CD4-positive, alpha-beta T cell (primary cell): ENCODE results near the gene AIFM2. TPM values are rescaled to one million over a fixed set of nuclear protein-coding genes. Genes with fewer than 3 reads are reported as not detected.

Experiments used
- ATAC-seq: fragments of 200-7000 bp; cut with Tn5 transposase; one replicate; pipeline ENCODE4 v1.10.0; 2022; ENCODE audit warnings: mild to moderate bottlenecking; ENCODE audit not compliant: poor library complexity
- CTCF ChIA-PET: fragments of 350-600 bp; sonication (Branson Sonifier 250); formaldehyde crosslinking; loops from one replicate; lab custom pipeline; 2021; ENCODE audit warnings: antibody characterized with exemption, inconsistent platforms; lab: Charles Lee
- POLR2A ChIA-PET: fragments of 350-600 bp; sonication (Branson Sonifier 250); formaldehyde crosslinking; loops from one replicate; lab custom pipeline; 2021; ENCODE audit warnings: antibody characterized with exemption, inconsistent platforms; lab: Charles Lee
- DNase-seq, 14 experiments: peaks; one replicate each; pipeline ENCODE4 v3.0.0-alpha.2; 2013 to 2020; ENCODE audit warnings: mixed read lengths in 2 of 14
- H3K27ac ChIP-seq, 2 donors: one replicate each; pipeline versions ENCODE4 v1.5.1 to v1.7.0; 2013; ENCODE audit warnings: low read length in 2 of 2, low read depth in 1 of 2, mild to moderate bottlenecking in 1 of 2
- H3K27me3 ChIP-seq, 2 experiments: 1 replicate in 1 of 2; 2 replicates in 1 of 2; pipeline versions ENCODE4 v1.6.1 to v1.7.0; 2013; ENCODE audit warnings: low read length in 2 of 2, control low read depth in 1 of 2, mild to moderate bottlenecking in 1 of 2, moderate library complexity in 1 of 2; ENCODE audit not compliant: insufficient read depth in 2 of 2, control insufficient read depth in 1 of 2
- H3K36me3 ChIP-seq: one replicate; pipeline ENCODE4 v1.6.1; 2013; ENCODE audit warnings: low read length, control low read depth; ENCODE audit not compliant: insufficient read depth
- H3K4me1 ChIP-seq: one replicate; pipeline ENCODE4 v1.6.1; 2013; ENCODE audit warnings: low read length, control low read depth; ENCODE audit not compliant: insufficient read depth
- H3K4me3 ChIP-seq: one replicate; pipeline ENCODE4 v1.5.1; 2013; ENCODE audit warnings: mild to moderate bottlenecking, low read length, moderate library complexity
- H3K9me3 ChIP-seq, 2 experiments: 1 replicate in 1 of 2; 2 replicates in 1 of 2; pipeline versions ENCODE4 v1.6.1 to v1.7.0; 2013; ENCODE audit warnings: low read length in 2 of 2, mild to moderate bottlenecking in 2 of 2, control low read depth in 1 of 2, moderate library complexity in 1 of 2; ENCODE audit not compliant: control insufficient read depth in 1 of 2, insufficient read depth in 1 of 2
- H3K27ac Mint-ChIP-seq: one replicate; pipeline ENCODE4 v1.8.0; 2020; ENCODE audit warnings: mixed read lengths
- H3K27me3 Mint-ChIP-seq: one replicate; pipeline ENCODE4 v1.8.0; 2021; ENCODE audit warnings: mixed read lengths
- H3K36me3 Mint-ChIP-seq: one replicate; pipeline ENCODE4 v1.8.0; 2021; ENCODE audit warnings: low read depth, mixed read lengths
- H3K4me1 Mint-ChIP-seq: one replicate; pipeline ENCODE4 v1.8.0; 2021; ENCODE audit warnings: low read depth, mixed read lengths
- H3K4me3 Mint-ChIP-seq: one replicate; pipeline ENCODE4 v1.8.0; 2020; ENCODE audit warnings: mild to moderate bottlenecking, mixed read lengths
- H3K9me3 Mint-ChIP-seq: one replicate; pipeline ENCODE4 v1.8.0; 2020; ENCODE audit warnings: mixed read lengths
- CTCF ChIP-seq: fragments of 200-600 bp; IDR thresholded peaks from one replicate; pipeline ENCODE4 v1.8.0; 2022; ENCODE audit warnings: antibody characterized with exemption, mild to moderate bottlenecking
- intact Hi-C, 2 experiments: fragments of 100-400 bp; cut with DNase I in 1 of 2; cut with micrococcal nuclease in 1 of 2; formaldehyde crosslinking; loops; one replicate each; pipeline versions ENCODE4 v1.15.1 to v1.9.0; 2023 to 2025; cut with DNase I, micrococcal nuclease
- total RNA-seq, 174 experiments: library from RNA in 2 of 174; stranded (reverse) in 2 of 174; gene quantifications; one replicate each; pipeline ENCODE4 v1.2.3 and lab custom pipeline; 2021 to 2026

Gene AIFM2
- total RNA-seq, 2 experiments from 2014 or later = 2.3 to 2.5 TPM

DNA sequence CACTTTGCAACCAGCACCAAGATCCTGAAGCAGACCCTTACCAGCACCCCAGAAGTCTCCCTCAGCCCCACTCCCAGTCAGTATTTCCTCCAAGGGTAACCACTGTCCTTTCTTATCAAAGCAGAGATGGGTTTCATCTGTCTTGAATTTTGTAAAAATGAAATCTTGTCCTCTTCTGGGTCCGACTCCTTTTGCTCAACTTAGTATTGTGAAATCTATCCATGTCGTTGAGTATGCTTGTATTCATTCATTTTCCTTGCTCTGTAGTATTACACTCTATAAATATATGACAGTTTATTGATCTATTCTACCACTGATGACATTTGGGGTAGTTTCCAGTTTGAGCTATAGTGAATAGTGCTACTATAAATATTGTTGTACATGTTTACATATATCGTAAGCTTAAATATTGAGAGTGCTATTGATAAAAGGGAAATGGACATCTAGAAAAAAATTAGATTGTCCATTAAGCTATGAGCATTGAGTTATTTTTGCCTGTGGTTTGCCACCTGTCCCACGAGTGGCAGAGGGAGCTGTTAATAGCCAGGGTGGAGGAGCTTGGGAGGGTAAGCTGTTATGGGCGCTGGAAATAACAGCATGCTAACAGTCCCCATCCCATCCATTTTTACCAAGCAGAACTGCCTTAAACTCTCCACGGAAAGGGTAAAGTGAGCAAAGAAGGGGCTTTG, 36.5 kb downstream of the AIFM2 start:
- Histone ChIP-seq H3K4me3 (no peak overlapping the region), H3K36me3 (peaks cover 49% of the 10 kb centered on the region), H3K9me3 (no peaks in the 10 kb centered on the region), H3K27ac (no peak overlapping the region), H3K4me1 (peaks cover 34% of the 10 kb centered on the region), H3K27me3 (no peaks in the 10 kb centered on the region)
- Mint-ChIP-seq H3K36me3 (peaks cover 54% of the 10 kb centered on the region), H3K27me3 (no peaks in the 10 kb centered on the region), H3K27ac (peak overlapping the region; percentile 69), H3K9me3 (no peaks in the 10 kb centered on the region), H3K4me1 (peaks cover 55% of the 10 kb centered on the region), H3K4me3 (peak overlapping the region; percentile 34)
- no peak for TF ChIP-seq CTCF
- CTCF ChIA-PET = interaction anchor here (1.0 to 1.9 kb wide), 1 partner anchor 20 kb away, joined by 3 to 5 read pairs; no protein-coding TSS in a partner anchor
- no peak for ATAC-seq
- intact Hi-C loops = no loop called here
- POLR2A ChIA-PET = interaction anchor here (1.9 kb wide), 1 partner anchor 51 kb away, joined by 6 read pairs; the partner anchor contains the start of gene TYSND1
- no peak for DNase-seq

DNA sequence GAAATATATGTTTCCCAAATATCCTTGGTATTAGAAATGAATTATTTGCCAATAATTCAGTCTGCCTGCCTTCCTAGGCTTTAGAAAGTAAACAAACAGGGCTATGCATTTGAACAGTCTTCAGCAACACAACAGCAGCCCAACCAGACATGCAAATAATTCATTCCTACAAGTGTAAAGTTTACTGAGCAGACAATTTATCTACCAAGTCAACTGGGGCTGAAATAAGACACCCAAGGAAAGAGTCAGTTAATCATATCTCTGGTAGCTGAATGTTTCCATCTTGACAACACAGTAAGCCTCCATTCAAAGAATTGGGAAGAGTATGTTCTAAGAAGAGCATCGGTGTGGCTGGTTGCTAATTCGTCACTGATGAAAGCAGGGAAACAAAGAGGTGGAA, 38.4 kb downstream of the AIFM2 start:
- no peaks in the 10 kb centered on the region for H3K9me3 Mint-ChIP-seq
- no peak overlapping the region for H3K27ac ChIP-seq
- intact Hi-C loops = no loop called here

More for the DNA sequence above, 38.4 kb downstream of the AIFM2 start:
- CTCF ChIA-PET = no interaction called here
- no peak for DNase-seq
- peaks cover 34% of the 10 kb centered on the region for H3K4me1 ChIP-seq
- H3K27me3 ChIP-seq = no peaks in the 10 kb centered on the region
- peaks cover 35% of the 10 kb centered on the region for H3K36me3 Mint-ChIP-seq
- H3K27ac Mint-ChIP-seq = peak overlapping the region; percentile 61
- no peaks in the 10 kb centered on the region for H3K27me3 Mint-ChIP-seq
- peaks cover 33% of the 10 kb centered on the region for H3K36me3 ChIP-seq
- peak overlapping the region; percentile 49 for H3K4me3 ChIP-seq
- ATAC-seq = no peak
- H3K9me3 ChIP-seq = no peaks in the 10 kb centered on the region
- POLR2A ChIA-PET = interaction anchor here (0.9 to 3.1 kb wide), 5 partner anchors 19 to 1194 kb away, joined by 3 to 61 read pairs (median 5); partner anchors contain the start of genes PPA1 and TYSND1
- H3K4me1 Mint-ChIP-seq = peaks cover 67% of the 10 kb centered on the region
- H3K4me3 Mint-ChIP-seq = peak overlapping the region; percentile 36
- TF ChIP-seq CTCF = no peak
